HG03196 (cell line): ENCODE data around the gene DDTL.
"Not testable (repeated sequence)": the region's sequence is repeated elsewhere in the genome, so short reads cannot be mapped to it uniquely, and the experiment has no call there.

ENCODE experiments used
- ATAC-seq: cut with Tn5 transposase; IDR thresholded peaks from one replicate; pipeline ENCODE4 v1.9.1; 2021; ENCODE audit not compliant: unreplicated experiment

DDTL gene

GRCh38 chr22:23966568-23966967 lies at the start of gene DDTL:
TSS of gene DDTL (plus strand) at chr22:23966888. CDS start at chr22:23966915, 27 bp downstream.
- ATAC-seq: peak; percentile 86

- not testable (repeated sequence) for ATAC-seq
Measured at GRCh38 chr22:23920267-23920611, 46.4 kb upstream of the DDTL start.

GRCh38 chr22:23921586-23922201 lies 45.0 kb upstream of the DDTL start:
- not testable (repeated sequence) for ATAC-seq

GRCh38 chr22:23922921-23923320 lies 43.8 kb upstream of the DDTL start:
- ATAC-seq: no peak

- no peak for ATAC-seq
Measured at GRCh38 chr22:23925020-23925606, 41.6 kb upstream of the DDTL start.

- ATAC-seq: no peak
Measured at GRCh38 chr22:23926561-23926960, 40.1 kb upstream of the DDTL start.

GRCh38 chr22:23938328-23939016 lies 28.2 kb upstream of the DDTL start:
- no peak for ATAC-seq

- ATAC-seq: no peak
Measured at GRCh38 chr22:23939017-23939357, 27.7 kb upstream of the DDTL start.

- ATAC-seq: not testable (repeated sequence)
Measured at GRCh38 chr22:23940166-23940565, 26.5 kb upstream of the DDTL start.

- not testable (repeated sequence) for ATAC-seq
Measured at GRCh38 chr22:23947391-23947790, 19.3 kb upstream of the DDTL start.

GRCh38 chr22:23949764-23950163 lies 16.9 kb upstream of the DDTL start:
- ATAC-seq: not testable (repeated sequence)

GRCh38 chr22:23951383-23951782 lies 15.3 kb upstream of the DDTL start:
- ATAC-seq: not testable (repeated sequence)

- ATAC-seq: not testable (repeated sequence)
Measured at GRCh38 chr22:23952794-23953405, 13.8 kb upstream of the DDTL start.

- ATAC-seq: not testable (repeated sequence)
Measured at GRCh38 chr22:23953485-23953884, 13.2 kb upstream of the DDTL start.

GRCh38 chr22:23954193-23954990 lies 12.3 kb upstream of the DDTL start:
- not testable (repeated sequence) for ATAC-seq

GRCh38 chr22:23954991-23955305 lies 11.7 kb upstream of the DDTL start:
- ATAC-seq: not testable (repeated sequence)

- ATAC-seq: not testable (repeated sequence)
Measured at GRCh38 chr22:23955886-23956285, 10.8 kb upstream of the DDTL start.

- not testable (repeated sequence) for ATAC-seq
Measured at GRCh38 chr22:23956301-23956900, 10.3 kb upstream of the DDTL start.

GRCh38 chr22:23961084-23961771 lies 5.5 kb upstream of the DDTL start, which contains the start of gene GSTT2B:
TSS of gene GSTT2B (minus strand) at chr22:23961195. CDS start at chr22:23961131, 64 bp downstream.
- ATAC-seq: not testable (repeated sequence)

GRCh38 chr22:23966094-23966493 lies 594 bp upstream of the DDTL start:
- not testable (repeated sequence) for ATAC-seq
